ENCODE measurements around the gene PTPRD. TPM values are rescaled to one million over a fixed set of nuclear protein-coding genes. Genes with fewer than 3 reads are reported as not detected.

The PTPRD gene
- total RNA-seq, 1 donor from 2014 or later: 139 TPM

DNA sequence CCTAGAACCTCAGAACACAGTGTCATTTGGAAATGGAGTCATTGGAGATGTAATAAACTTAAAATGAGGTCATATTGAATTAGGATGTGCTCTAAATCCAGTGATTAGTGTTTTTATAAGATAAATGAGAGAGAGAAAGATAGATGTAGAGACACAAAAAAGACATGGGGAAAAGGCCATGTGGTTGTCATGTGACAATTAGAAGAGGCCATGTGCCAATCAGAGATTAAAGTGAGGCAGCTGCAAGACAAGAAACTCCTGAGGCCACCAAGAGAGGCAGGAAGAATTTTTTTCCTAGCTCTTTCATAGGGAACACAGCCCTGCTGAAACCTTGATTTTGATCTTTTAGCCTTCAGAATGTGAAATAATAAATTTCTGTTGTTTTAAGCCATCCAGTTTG lies 1307.2 kb downstream of the PTPRD start:
- H3K36me3 Mint-ChIP-seq (ENCODE audit: low read depth): no peaks in the 10 kb centered on the region
- no peak overlapping the region for H3K4me3 Mint-ChIP-seq
- H3K9me3 Mint-ChIP-seq: no peaks in the 10 kb centered on the region
- no peaks in the 10 kb centered on the region for H3K27me3 Mint-ChIP-seq (ENCODE audit: low read depth)
- DNase-seq (ENCODE audit: low read depth, low spot score): no peak
- H3K4me1 Mint-ChIP-seq: no peaks in the 10 kb centered on the region
- TF ChIP-seq, protein P1, sequence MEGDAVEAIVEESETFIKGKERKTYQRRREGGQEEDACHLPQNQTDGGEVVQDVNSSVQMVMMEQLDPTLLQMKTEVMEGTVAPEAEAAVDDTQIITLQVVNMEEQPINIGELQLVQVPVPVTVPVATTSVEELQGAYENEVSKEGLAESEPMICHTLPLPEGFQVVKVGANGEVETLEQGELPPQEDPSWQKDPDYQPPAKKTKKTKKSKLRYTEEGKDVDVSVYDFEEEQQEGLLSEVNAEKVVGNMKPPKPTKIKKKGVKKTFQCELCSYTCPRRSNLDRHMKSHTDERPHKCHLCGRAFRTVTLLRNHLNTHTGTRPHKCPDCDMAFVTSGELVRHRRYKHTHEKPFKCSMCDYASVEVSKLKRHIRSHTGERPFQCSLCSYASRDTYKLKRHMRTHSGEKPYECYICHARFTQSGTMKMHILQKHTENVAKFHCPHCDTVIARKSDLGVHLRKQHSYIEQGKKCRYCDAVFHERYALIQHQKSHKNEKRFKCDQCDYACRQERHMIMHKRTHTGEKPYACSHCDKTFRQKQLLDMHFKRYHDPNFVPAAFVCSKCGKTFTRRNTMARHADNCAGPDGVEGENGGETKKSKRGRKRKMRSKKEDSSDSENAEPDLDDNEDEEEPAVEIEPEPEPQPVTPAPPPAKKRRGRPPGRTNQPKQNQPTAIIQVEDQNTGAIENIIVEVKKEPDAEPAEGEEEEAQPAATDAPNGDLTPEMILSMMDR (conservative IDR thresholded peaks at IDR 0.05): no peak
- no peak overlapping the region for H3K27ac Mint-ChIP-seq (ENCODE audit: unreplicated experiment)

DNA sequence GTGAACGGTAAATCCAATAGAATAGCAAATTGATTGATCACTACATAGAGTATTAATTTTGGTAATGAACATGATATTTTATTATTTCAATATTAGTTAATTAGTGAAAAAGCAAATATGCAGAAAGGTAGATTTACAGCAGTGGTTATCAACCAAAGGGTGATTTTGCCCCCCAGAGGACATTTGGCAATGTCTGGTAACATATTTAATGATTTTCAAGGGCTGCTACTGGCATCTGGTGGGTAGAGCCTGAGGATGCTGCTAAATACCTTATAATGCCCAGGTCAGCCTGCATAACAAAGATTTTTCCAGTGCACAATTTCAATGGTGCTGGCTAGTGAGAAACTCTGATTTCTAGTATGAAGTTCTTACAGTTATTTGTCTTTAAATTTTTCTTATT lies 1313.7 kb downstream of the PTPRD start:
- TF ChIP-seq, protein P1 (conservative IDR thresholded peaks at IDR 0.05): no peak
- Mint-ChIP-seq H3K4me3 (no peak overlapping the region), H3K9me3 (no peaks in the 10 kb centered on the region), H3K27me3 (ENCODE audit: low read depth) (no peaks in the 10 kb centered on the region), H3K4me1 (no peaks in the 10 kb centered on the region), H3K36me3 (ENCODE audit: low read depth) (no peaks in the 10 kb centered on the region), H3K27ac (ENCODE audit: unreplicated experiment) (no peak overlapping the region)
- DNase-seq (ENCODE audit: low read depth, low spot score): no peak

DNA sequence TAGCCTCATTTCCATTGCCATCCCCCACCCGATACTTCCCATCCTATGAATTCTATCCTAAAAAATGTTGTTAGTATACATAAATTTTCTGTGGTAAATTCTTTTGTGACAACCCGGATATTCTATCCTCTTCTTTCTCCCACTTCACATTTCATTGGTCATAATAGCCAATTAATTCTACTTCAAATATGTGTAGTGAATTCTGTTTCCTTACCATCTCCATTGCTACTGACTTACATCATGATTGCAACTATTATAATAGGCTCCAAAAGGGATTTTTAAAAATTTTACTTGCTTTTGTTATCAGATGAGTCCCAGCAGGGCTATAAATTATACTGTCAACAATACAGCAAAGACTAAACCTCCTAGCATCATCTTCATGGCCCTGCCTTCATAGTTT lies 1326.8 kb downstream of the PTPRD start:
- H3K4me3 Mint-ChIP-seq: no peak overlapping the region
- no peaks in the 10 kb centered on the region for H3K4me1 Mint-ChIP-seq
- H3K36me3 Mint-ChIP-seq (ENCODE audit: low read depth): no peaks in the 10 kb centered on the region
- no peak overlapping the region for H3K27ac Mint-ChIP-seq (ENCODE audit: unreplicated experiment)
- TF ChIP-seq, protein P1 (conservative IDR thresholded peaks at IDR 0.05): no peak
- H3K9me3 Mint-ChIP-seq: no peaks in the 10 kb centered on the region
- H3K27me3 Mint-ChIP-seq (ENCODE audit: low read depth): no peaks in the 10 kb centered on the region
- DNase-seq (ENCODE audit: low read depth, low spot score): no peak

DNA sequence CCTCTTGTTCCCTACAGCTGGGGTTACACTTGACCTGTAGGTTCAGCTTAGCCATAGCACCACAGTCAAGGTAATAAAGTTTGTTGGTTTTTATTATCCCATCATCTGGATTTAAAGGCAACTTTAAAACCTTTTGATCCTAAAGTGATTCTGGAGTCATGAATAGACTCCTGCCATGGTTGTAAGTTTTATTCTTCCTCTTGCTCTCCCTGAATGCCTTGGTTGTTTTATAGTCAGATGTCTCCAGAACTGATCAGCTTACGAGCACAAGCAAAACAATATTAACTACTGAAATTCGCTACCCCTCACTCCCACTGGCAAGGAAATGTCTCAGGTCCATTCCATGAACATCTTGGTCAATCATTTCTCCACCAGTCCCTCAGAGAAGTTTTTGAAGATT lies 1328.6 kb downstream of the PTPRD start:
- H3K4me1 Mint-ChIP-seq: no peaks in the 10 kb centered on the region
- H3K27ac Mint-ChIP-seq (ENCODE audit: unreplicated experiment): no peak overlapping the region
- H3K4me3 Mint-ChIP-seq: no peak overlapping the region
- H3K9me3 Mint-ChIP-seq: no peaks in the 10 kb centered on the region
- no peak for DNase-seq (ENCODE audit: low read depth, low spot score)
- no peaks in the 10 kb centered on the region for H3K36me3 Mint-ChIP-seq (ENCODE audit: low read depth)
- no peaks in the 10 kb centered on the region for H3K27me3 Mint-ChIP-seq (ENCODE audit: low read depth)
- TF ChIP-seq, protein P1 (conservative IDR thresholded peaks at IDR 0.05): no peak

DNA sequence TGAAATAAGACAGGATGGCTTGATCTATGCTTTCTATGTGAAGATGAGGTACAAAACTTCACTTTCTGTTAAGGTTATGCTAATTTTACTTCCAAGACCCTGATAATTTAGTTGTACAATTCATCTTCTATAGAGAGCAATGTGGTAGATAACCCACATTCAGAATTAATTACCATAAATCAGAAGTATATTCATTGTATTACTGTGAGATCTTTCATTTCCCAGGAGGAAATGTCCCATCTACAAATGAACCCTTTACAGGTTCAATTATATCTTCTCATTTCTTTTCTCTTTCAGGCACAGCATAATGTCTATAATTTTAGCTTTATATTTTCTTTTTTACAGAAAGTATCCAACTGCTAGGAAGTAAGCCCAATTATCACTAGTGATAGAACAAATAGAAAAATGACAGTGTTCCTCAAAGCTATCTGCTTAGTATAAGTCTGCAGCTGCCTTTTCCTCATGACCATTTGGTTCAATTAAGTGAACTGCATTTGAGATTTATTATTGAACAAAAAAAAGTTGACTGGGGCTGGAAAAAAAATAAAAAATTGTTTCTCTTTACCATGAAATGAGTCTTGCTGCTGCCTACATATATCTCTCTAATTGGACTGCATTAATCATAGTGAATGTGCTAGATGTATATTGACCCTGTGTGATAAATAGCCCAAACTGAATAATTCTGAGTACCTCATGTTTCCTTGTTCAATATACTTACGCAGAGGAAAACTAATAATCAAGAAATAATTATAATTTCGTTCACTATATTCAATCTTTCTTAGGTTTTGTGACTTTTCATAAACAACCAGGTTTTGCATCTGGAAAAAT lies 1329.4 kb downstream of the PTPRD start:
- no peaks in the 10 kb centered on the region for H3K36me3 Mint-ChIP-seq (ENCODE audit: low read depth)
- no peaks in the 10 kb centered on the region for H3K9me3 Mint-ChIP-seq
- DNase-seq (ENCODE audit: low read depth, low spot score): no peak
- no peak overlapping the region for H3K27ac Mint-ChIP-seq (ENCODE audit: unreplicated experiment)
- H3K27me3 Mint-ChIP-seq (ENCODE audit: low read depth): no peaks in the 10 kb centered on the region
- no peak overlapping the region for H3K4me3 Mint-ChIP-seq
- H3K4me1 Mint-ChIP-seq: no peaks in the 10 kb centered on the region
- TF ChIP-seq, protein P1 (conservative IDR thresholded peaks at IDR 0.05): no peak

Measured in neural crest cell (in vitro differentiated cells).